ENCODE results near the gene ZFR.
"Not testable (repeated sequence)": the region's sequence is repeated elsewhere in the genome, so short reads cannot be mapped to it uniquely, and the experiment has no call there.

ZFR gene

GRCh38 chr5:32319926-32320543 lies 124.5 kb downstream of the ZFR start:
- no peak for DNase-seq (ENCODE audit: low spot score)

- DNase-seq (ENCODE audit: low spot score): no peak
These were observed 125.1 kb downstream of the ZFR start for GRCh38 chr5:32319392-32319791.

GRCh38 chr5:32317041-32317440 lies 127.5 kb downstream of the ZFR start:
- DNase-seq (ENCODE audit: low spot score): no peak

GRCh38 chr5:32315221-32316014 lies 129.1 kb downstream of the ZFR start:
- no peak for DNase-seq (ENCODE audit: low spot score)

- DNase-seq (ENCODE audit: low spot score): no peak
These were observed 129.9 kb downstream of the ZFR start for GRCh38 chr5:32314658-32315057.

- not testable (repeated sequence) for DNase-seq (ENCODE audit: low spot score)
These were observed 130.4 kb downstream of the ZFR start for GRCh38 chr5:32314152-32314488.

- peak; percentile 99 for DNase-seq (ENCODE audit: low spot score)
These were observed 131.8 kb downstream of the ZFR start, which contains the start of gene MTMR12 for GRCh38 chr5:32312595-32313332. Gene MTMR12, minus strand, starts transcription at chr5:32312939. Its CDS starts 101 bp downstream, at chr5:32312838.

GRCh38 chr5:32312197-32312594 lies 132.3 kb downstream of the ZFR start:
- DNase-seq (ENCODE audit: low spot score): peak; percentile 25

GRCh38 chr5:32311404-32312196 lies 132.9 kb downstream of the ZFR start:
- DNase-seq (ENCODE audit: low spot score): no peak

- DNase-seq (ENCODE audit: low spot score): no peak
These were observed 134.8 kb downstream of the ZFR start for GRCh38 chr5:32309761-32310160.

- DNase-seq (ENCODE audit: low spot score): no peak
These were observed 135.6 kb downstream of the ZFR start for GRCh38 chr5:32308946-32309345.

- no peak for DNase-seq (ENCODE audit: low spot score)
These were observed 136.8 kb downstream of the ZFR start for GRCh38 chr5:32307769-32308194.

- DNase-seq (ENCODE audit: low spot score): no peak
These were observed 139.9 kb downstream of the ZFR start for GRCh38 chr5:32304622-32305021.
